ENCODE measurements around the gene KRTAP12-4. TPM values are rescaled to one million over a fixed set of nuclear protein-coding genes. Genes with fewer than 3 reads are reported as not detected.

Gene KRTAP12-4
- total RNA-seq, 6 experiments from 2014 or later: not detected

DNA sequence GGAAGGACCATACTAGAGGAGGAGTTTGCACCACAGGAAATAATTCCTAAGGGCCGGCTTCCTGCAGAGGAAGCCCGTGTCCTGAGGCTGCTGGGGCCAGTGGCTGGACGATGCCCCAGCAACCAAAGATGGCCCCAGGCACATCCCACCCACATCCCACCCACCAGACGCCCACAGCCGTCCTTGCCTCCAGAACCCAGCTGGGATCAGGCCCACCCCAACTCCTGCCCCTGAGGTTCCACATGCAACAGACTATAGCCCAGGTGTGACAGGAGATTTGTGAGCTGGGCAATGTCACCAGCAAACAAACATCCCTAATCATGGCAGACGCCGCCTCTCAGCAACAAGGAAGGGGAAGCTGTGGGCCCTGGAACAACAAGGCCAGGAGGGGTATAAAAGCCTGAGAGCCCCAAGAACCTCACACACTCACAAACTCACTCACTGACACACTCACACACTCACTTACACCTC lies 27.8 kb downstream of the KRTAP12-4 start, which contains the start of gene KRTAP10-9:
TSS of gene KRTAP10-9 (plus strand) at position 421 of the 471 bp plus-strand sequence. CDS start 79 bp downstream, outside the sequence.
- no peak for DNase-seq
- H3K36me3 Mint-ChIP-seq (ENCODE audit: low read depth): peaks cover 15% of the 10 kb centered on the region; the same call in 1 of the 2 replicates
- no peak within 1 kb of the TSS for H3K4me3 Mint-ChIP-seq
- H3K27me3 Mint-ChIP-seq (ENCODE audit: insufficient read depth): peaks cover 3% of the 10 kb centered on the region
- no peaks in the 10 kb centered on the region for H3K4me1 Mint-ChIP-seq (ENCODE audit: low read depth)
- peaks cover 61% of the 10 kb centered on the region for H3K9me3 Mint-ChIP-seq
- TF ChIP-seq, protein P1, sequence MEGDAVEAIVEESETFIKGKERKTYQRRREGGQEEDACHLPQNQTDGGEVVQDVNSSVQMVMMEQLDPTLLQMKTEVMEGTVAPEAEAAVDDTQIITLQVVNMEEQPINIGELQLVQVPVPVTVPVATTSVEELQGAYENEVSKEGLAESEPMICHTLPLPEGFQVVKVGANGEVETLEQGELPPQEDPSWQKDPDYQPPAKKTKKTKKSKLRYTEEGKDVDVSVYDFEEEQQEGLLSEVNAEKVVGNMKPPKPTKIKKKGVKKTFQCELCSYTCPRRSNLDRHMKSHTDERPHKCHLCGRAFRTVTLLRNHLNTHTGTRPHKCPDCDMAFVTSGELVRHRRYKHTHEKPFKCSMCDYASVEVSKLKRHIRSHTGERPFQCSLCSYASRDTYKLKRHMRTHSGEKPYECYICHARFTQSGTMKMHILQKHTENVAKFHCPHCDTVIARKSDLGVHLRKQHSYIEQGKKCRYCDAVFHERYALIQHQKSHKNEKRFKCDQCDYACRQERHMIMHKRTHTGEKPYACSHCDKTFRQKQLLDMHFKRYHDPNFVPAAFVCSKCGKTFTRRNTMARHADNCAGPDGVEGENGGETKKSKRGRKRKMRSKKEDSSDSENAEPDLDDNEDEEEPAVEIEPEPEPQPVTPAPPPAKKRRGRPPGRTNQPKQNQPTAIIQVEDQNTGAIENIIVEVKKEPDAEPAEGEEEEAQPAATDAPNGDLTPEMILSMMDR (IDR thresholded peaks at IDR 0.05): no peak
- H3K27ac Mint-ChIP-seq: no peak within 1 kb of the TSS

DNA sequence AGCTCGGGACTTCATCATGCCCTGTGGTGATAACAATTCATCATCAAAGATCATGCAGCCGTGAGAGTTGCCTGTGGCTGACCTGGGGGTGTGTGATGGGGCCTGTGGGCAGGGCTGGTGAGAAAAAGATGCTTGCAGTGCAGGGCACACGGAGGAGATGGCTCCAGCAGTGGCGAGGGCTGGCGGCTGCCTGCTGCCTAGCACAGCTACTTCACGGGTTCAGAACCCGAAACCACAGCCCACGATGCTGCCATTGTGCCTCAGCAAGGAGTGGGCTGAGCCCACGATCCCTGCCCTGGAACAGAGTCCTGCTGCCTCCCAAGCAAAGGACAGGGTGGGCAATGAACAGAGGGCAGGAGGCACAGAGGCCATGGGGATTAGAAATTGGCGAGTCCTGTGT lies 28.2 kb downstream of the KRTAP12-4 start:
- no peak overlapping the region for H3K27ac Mint-ChIP-seq
- no peak for DNase-seq
- peaks cover 3% of the 10 kb centered on the region for H3K27me3 Mint-ChIP-seq (ENCODE audit: insufficient read depth)
- H3K4me1 Mint-ChIP-seq (ENCODE audit: low read depth): no peaks in the 10 kb centered on the region
- peaks cover 56% of the 10 kb centered on the region for H3K9me3 Mint-ChIP-seq
- peaks cover 14% of the 10 kb centered on the region; the same call in 1 of the 2 replicates for H3K36me3 Mint-ChIP-seq (ENCODE audit: low read depth)
- TF ChIP-seq, protein P1 (IDR thresholded peaks at IDR 0.05): no peak
- H3K4me3 Mint-ChIP-seq: no peak overlapping the region

DNA sequence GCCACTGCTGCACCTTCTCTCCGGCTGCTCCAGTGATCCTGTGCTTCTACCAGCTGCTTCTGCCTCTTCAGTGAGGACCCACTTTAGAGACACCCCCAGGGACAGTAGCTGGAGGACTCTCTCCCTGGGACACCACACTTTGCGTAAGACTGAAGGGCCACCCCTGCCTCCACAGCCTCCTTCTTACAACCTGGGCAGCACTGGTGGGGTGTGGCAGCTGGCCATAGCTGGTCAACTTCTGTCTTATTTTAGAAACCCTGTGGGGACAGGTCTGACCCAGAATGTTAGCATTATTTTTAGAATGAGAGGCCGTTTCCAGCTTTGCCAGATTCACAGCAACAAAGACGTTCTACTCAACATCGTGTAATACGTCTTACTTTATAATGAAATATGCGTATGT lies 28.7 kb downstream of the KRTAP12-4 start:
- H3K27ac Mint-ChIP-seq: no peak overlapping the region
- peaks cover 3% of the 10 kb centered on the region for H3K27me3 Mint-ChIP-seq (ENCODE audit: insufficient read depth)
- H3K4me3 Mint-ChIP-seq: no peak overlapping the region
- H3K9me3 Mint-ChIP-seq: peaks cover 54% of the 10 kb centered on the region
- TF ChIP-seq, protein P1 (IDR thresholded peaks at IDR 0.05): no peak
- H3K4me1 Mint-ChIP-seq (ENCODE audit: low read depth): no peaks in the 10 kb centered on the region
- no peak for DNase-seq
- H3K36me3 Mint-ChIP-seq (ENCODE audit: low read depth): peaks cover 9% of the 10 kb centered on the region; the same call in 1 of the 2 replicates

DNA sequence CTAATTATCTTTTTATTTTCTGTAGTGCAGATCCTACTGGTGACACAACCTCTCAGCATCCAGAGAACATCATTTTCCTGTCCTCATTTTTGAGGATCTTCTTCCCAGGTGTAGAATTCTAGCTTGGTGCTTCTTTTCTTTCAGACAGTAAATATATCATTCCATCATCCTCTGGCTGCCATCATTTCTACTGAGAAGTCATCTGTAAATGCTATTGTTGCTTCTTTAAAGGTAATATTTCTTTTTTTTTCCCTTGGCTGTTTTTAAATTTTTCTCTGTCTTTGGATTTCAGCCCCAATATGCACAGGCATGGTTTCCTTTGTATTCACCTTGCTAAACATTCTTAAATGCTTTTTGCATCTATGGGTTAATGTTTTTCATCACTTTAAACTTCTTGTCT lies 30.9 kb downstream of the KRTAP12-4 start:
- Mint-ChIP-seq H3K4me1 (ENCODE audit: low read depth) (no peaks in the 10 kb centered on the region), H3K27me3 (ENCODE audit: insufficient read depth) (peaks cover 3% of the 10 kb centered on the region), H3K9me3 (peaks cover 55% of the 10 kb centered on the region), H3K27ac (no peak overlapping the region), H3K36me3 (ENCODE audit: low read depth) (peaks cover 9% of the 10 kb centered on the region; the same call in 1 of the 2 replicates), H3K4me3 (no peak overlapping the region)
- DNase-seq: no peak
- TF ChIP-seq, protein P1 (IDR thresholded peaks at IDR 0.05): no peak

DNA sequence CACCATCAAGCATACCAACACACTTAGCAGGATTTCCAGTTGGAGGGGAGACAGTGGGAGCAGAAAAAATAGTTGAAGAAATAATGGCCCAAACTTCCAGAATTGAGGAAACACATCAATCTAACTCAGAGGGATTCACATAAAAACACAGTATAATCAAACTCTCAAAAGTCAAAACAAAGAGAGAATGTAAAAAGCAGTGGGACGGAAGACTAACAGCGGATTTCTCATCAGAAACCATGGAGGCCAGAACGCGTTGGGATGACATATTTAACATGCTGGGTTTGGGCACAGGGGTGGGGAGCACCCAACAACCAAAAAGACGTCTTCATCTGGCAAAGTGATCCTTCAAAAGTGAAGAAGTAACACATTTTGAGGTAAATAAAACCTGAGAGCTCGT lies 34.6 kb downstream of the KRTAP12-4 start:
- Mint-ChIP-seq H3K9me3 (peaks cover 45% of the 10 kb centered on the region), H3K4me1 (ENCODE audit: low read depth) (no peaks in the 10 kb centered on the region), H3K36me3 (ENCODE audit: low read depth) (peaks cover 9% of the 10 kb centered on the region; the same call in 1 of the 2 replicates), H3K27me3 (ENCODE audit: insufficient read depth) (no peaks in the 10 kb centered on the region; the same call in 1 of the 2 replicates), H3K27ac (no peak overlapping the region), H3K4me3 (no peak overlapping the region)
- DNase-seq: no peak
- TF ChIP-seq, protein P1 (IDR thresholded peaks at IDR 0.05): no peak
